RWPE1 (cell line): Measurements from ENCODE around the gene B3GALT5.

Experiments used
- CTCF ChIA-PET: fragments of 350-600 bp; sonication (Branson Sonifier 250); formaldehyde crosslinking; extraction: SDS; loops from one replicate; lab custom pipeline; 2021; lab: Yijun Ruan, JAX
- POLR2A ChIA-PET: fragments of 400-600 bp; formaldehyde crosslinking; extraction: SDS; loops from one replicate; lab custom pipeline; 2020; ENCODE audit warnings: antibody characterized with exemption; ENCODE audit not compliant: low non-redundant PET; lab: Yijun Ruan, JAX
- DNase-seq: peaks from one replicate; pipeline ENCODE4 v3.0.0; 2012; ENCODE audit warnings: low spot score
- H3K27ac ChIP-seq: fragments of 450-650 bp; 2 replicates; pipeline ENCODE4 v1.5.1; 2017
- TF ChIP-seq, protein P1 (sequence below): fragments of 450-650 bp; conservative IDR thresholded peaks from 2 replicates; pipeline ENCODE4 v1.5.1; 2017; ENCODE audit warnings: low read depth, mild to moderate bottlenecking

Gene B3GALT5

DNA sequence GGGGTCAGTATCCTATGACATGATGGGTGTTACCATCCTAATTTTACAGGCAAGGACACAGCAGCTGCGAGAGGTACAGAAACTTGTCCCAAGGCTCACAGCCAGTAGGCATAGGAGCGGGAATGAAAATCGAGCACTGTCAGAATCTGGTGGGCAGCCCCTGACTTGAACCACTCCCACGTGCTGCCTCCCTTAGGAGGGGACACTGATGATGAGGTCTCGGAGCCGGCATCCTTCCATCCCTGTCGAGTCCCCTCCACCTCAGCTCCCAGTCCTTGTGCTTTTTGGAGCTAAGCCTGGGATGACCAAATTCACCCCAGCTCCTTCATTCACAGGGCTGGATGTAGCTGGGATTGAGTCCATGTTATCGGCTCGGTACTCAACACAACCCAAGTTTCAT, 49.0 kb downstream of the B3GALT5 start:
- TF ChIP-seq, protein P1, sequence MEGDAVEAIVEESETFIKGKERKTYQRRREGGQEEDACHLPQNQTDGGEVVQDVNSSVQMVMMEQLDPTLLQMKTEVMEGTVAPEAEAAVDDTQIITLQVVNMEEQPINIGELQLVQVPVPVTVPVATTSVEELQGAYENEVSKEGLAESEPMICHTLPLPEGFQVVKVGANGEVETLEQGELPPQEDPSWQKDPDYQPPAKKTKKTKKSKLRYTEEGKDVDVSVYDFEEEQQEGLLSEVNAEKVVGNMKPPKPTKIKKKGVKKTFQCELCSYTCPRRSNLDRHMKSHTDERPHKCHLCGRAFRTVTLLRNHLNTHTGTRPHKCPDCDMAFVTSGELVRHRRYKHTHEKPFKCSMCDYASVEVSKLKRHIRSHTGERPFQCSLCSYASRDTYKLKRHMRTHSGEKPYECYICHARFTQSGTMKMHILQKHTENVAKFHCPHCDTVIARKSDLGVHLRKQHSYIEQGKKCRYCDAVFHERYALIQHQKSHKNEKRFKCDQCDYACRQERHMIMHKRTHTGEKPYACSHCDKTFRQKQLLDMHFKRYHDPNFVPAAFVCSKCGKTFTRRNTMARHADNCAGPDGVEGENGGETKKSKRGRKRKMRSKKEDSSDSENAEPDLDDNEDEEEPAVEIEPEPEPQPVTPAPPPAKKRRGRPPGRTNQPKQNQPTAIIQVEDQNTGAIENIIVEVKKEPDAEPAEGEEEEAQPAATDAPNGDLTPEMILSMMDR = no peak
- POLR2A ChIA-PET = no interaction called here
- CTCF ChIA-PET = no interaction called here
- H3K27ac ChIP-seq = no peak overlapping the region
- DNase-seq = no peak

DNA sequence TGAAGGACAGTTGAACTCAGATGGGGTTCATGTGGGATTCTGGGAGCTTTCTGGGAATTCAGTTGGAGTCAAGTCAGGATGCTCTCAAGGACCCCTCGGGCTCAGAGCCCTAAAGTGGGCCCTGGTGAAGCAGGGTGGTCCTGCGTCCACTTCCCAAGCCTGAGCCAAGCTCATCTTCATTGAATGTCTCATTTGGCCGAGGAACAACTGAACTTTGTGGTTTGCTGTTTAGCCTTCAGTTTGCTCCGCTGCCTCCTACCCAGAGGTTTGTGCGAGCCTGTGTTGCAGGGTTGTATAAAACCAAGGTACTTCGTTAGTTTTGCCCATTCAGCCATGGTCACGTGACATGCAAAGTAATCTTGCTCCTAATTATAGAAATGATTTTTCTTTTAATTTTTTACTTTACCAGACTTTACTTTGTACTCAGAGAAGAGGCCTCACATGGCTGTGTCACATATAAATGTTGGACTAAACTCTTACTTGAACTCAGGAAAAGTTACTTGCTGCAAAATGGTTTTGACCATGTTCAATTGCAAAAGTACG, 49.7 kb downstream of the B3GALT5 start:
- ChIA-PET CTCF (no interaction called here), POLR2A (no interaction called here)
- DNase-seq = no peak
- H3K27ac ChIP-seq = no peak overlapping the region
- TF ChIP-seq, protein P1 = no peak

DNA sequence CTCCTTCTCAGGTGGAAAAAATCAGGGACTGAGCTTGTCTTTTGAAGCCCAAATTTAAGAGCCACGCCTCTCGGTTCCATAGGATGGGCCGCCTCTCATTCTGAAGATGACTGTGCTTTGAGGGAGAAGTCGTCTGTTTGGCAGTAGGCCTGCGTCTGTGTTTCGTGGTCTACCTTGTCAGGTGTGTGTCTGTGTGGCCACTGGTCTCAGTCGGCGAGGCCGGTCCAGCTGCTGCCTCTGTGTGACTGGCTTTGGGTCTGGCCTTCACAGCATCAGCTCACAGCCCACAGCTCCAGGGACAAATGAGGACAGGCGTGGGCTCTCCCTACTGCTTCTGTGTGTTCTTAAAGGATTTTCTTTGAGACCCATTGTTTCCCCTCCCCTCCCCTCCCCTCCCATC, 50.3 kb downstream of the B3GALT5 start:
- no peak overlapping the region for H3K27ac ChIP-seq
- ChIA-PET POLR2A (interaction anchor here (0.5 kb wide), 1 partner anchor 15 kb away, joined by 5 read pairs; no protein-coding TSS in a partner anchor), CTCF (no interaction called here)
- DNase-seq = no peak
- TF ChIP-seq, protein P1 = no peak

DNA sequence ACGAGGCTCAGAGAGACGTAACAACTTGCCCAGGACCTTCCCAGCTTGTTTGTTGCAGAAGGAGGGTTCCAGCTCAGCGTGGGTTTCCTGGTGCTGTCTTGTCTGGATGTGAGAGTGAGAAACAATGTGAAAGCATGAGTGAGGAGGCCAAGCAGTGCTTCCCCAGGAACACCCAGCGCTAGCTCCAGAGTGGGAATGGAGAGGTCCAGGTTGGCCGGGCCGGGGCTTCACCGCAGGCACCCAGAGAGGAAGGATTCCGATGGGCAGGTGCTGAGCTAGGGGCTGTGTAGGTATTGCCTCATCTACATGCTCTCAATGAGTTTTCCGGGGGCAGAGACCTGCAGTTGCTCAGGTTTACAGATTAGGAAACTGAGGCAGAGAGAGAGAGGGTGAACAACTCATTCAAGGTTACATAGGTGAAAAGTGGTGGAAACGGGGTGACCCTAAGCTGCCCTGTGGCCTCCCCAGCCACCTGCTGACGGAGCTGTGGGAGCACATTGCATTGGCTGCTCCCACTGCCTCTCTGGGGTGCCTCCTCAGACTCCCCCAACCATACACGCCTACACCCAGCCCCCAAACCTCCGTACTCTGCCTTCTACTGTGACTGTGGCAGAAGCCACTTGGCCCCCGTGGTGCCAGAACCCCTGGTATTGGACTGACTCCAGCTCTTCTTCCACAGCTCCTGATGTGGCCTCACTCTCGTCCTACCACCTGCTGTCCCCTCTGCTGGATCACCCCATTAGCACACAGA, 51.2 kb downstream of the B3GALT5 start:
- H3K27ac ChIP-seq = no peak overlapping the region
- TF ChIP-seq, protein P1 = no peak
- ChIA-PET CTCF (no interaction called here), POLR2A (interaction anchor here (0.5 kb wide), 1 partner anchor 14 kb away, joined by 5 read pairs; no protein-coding TSS in a partner anchor)
- DNase-seq = no peak

DNA sequence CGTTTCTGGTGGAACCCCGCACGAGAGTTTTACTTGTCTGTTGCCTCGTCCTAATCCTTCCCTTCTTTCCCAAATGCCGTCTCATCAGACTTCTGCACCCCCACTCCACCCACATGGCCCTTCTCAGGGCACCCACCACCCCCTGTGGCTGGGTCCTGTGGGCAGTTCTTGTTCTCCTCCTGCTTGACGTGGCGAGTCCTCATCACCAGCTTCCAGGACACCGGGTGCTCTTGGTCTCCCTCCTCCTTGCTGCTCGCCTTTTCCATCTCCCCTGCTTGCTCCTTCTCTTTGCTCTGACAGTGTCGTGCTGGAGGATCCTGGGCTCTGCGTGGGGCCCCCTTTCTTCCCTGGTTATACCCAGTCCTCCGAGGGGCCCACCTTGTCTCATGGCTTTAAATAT, 51.8 kb downstream of the B3GALT5 start:
- POLR2A ChIA-PET = no interaction called here
- no peak overlapping the region for H3K27ac ChIP-seq
- DNase-seq = no peak
- CTCF ChIA-PET = no interaction called here
- TF ChIP-seq, protein P1 = no peak

DNA sequence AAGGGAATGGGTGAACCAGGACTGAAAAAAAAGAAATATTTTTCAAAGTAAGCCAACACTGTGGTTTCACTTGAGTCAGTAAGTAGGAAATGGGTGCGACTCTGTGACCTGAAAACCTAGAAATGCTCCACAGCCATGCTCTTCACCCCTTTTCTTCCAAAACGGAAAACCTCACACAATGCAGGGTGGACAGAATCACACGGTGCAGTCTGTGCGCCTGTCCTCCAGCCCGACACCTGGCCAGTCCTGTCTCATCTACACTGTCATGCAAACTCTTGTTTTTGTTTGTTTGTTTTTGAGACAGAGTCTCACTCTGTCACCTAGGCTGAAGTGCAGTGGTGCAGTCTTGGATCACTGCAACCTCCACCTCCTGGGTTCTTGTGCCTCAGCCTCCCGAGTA, 53.3 kb downstream of the B3GALT5 start:
- H3K27ac ChIP-seq = no peak overlapping the region
- TF ChIP-seq, protein P1 = no peak
- ChIA-PET CTCF (no interaction called here), POLR2A (no interaction called here)
- DNase-seq = no peak
